Measurements from ENCODE around the gene PHKB. TPM values are rescaled to one million over a fixed set of nuclear protein-coding genes. Genes with fewer than 3 reads are reported as not detected.
"Not testable (repeated sequence)": the region's sequence is repeated elsewhere in the genome, so short reads cannot be mapped to it uniquely, and the experiment has no call there.

Gene PHKB
- 10 to 100 TPM; 27.8 to 42.7 (median 30.6) TPM for polyA plus RNA-seq

DNA sequence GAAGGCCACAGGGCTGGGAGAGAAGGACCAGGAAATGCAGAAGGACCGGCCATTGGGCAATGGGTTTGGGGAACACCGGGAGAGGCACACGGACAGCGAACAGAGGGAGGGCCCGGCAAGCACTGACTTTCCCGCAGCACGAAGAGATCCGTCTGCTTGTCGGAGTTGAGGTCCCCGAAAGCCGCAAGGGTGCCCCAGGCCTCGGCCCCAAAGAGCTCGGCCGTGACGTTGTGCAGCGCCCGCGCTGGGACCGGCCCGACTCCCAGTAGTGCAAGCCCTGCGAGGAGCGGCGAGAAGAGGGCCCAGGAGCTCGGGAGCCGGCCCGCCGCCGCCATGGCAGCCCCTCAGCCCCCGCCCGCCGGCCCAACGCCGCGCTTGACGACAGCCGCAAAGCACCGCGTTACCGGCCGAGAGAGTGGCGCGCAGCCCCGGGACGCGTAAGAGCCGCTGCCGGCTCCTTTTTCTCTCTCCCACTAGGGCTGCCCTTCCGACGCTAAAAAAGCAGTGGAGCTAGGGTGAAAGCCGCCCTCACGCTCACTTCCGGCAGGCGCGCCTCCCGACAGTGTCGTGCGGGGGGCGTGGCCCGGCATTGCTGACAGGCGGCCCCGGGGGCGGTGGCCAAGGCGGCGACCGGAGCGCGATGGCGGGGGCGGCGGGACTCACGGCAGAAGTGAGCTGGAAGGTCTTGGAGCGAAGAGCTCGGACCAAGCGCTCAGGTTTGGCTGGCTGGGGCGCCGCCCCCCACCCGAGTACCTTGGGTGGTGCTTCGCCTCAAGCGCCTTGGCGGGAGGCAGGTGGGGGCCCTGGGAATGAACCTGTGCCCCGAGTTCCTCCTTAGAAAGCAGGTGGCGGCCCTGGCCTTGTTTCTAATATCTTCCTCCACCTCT is at the start of gene PHKB, which contains the start of gene ITFG1:
TSS of gene PHKB (plus strand) at position 621 of the 887 bp plus-strand sequence. CDS start at position 641, 20 bp downstream.
TSS of gene ITFG1 (minus strand) at position 353 of the 887 bp plus-strand sequence. CDS start at position 335, 18 bp downstream.
- peaks cover 2 to 6% (median 5%) of the 10 kb centered on the region in 3 donors for H3K36me3 Mint-ChIP-seq
- DNase-seq, result peak; percentile 95 to 96 (median 96)
- H3K27me3 Mint-ChIP-seq (ENCODE audit: low read depth in 3 of 3), result peaks cover 4 to 11% (median 8%) of the 10 kb centered on the region in 3 donors
- H3K4me3 Mint-ChIP-seq, result peak within 1 kb of the TSS; percentile 96 to 100 (median 99)
- peaks cover 46 to 73% of the 10 kb centered on the region in 2 donors for H3K4me1 Mint-ChIP-seq
- no peaks in the 10 kb centered on the region for H3K9me3 Mint-ChIP-seq
- H3K27ac Mint-ChIP-seq, result peak within 1 kb of the TSS; percentile 90 to 100 (median 98)

DNA sequence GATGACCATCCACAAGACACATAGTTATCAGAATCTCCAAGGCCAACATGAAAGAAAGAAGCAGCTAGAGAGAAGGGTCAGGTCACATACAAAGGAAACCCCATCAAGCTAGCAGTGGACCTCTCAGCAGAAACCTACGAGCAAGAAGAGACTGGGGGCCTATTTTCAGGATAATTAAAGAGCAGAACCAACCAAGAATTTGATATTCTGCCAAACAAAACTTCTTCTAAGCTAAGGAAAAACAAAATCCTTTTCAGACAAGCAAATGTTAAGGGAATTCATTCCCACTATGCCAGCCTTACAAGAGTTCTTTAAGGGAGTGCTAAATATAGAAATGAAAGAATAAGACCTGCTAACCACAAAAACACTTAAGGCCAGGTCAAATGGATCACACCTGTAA is 48.1 kb upstream of the PHKB start:
- Mint-ChIP-seq H3K9me3 (no peaks in the 10 kb centered on the region), H3K27me3 (ENCODE audit: low read depth in 3 of 3) (no peaks in the 10 kb centered on the region), H3K36me3 (peaks cover 8 to 27% (median 24%) of the 10 kb centered on the region in 3 donors), H3K4me3 (no peak overlapping the region), H3K27ac (peak overlapping the region in 2 of 6 donors; percentile 4 to 37), H3K4me1 (peaks cover 33% of the 10 kb centered on the region in 2 donors)
- DNase-seq, result no peak

DNA sequence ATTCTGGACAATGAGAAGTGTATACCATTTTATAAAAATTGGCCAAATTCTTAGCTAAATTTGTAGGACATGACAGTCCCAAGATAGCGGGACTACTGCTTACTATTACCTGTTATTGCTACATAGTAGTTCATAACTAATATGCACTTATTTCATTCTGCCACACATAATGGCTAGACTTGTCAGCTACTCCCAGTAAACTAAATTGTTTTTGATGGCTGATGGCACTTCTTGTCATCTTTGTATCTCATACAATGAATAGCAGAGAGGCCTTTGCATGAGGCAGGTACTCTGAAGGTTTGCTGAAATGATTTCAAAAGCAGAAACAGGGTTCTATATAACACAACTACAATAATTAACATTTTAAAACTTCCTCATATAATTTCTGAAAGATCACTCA is 44.3 kb upstream of the PHKB start:
- peaks cover 0 to 1% (median 0%) of the 10 kb centered on the region in 3 donors for H3K27me3 Mint-ChIP-seq (ENCODE audit: low read depth in 3 of 3)
- no peak overlapping the region for H3K27ac Mint-ChIP-seq
- DNase-seq, result no peak
- no peaks in the 10 kb centered on the region for H3K9me3 Mint-ChIP-seq
- H3K36me3 Mint-ChIP-seq, result peaks cover 15 to 28% (median 28%) of the 10 kb centered on the region in 3 donors
- H3K4me3 Mint-ChIP-seq, result no peak overlapping the region
- peaks cover 16% of the 10 kb centered on the region in 2 donors for H3K4me1 Mint-ChIP-seq

DNA sequence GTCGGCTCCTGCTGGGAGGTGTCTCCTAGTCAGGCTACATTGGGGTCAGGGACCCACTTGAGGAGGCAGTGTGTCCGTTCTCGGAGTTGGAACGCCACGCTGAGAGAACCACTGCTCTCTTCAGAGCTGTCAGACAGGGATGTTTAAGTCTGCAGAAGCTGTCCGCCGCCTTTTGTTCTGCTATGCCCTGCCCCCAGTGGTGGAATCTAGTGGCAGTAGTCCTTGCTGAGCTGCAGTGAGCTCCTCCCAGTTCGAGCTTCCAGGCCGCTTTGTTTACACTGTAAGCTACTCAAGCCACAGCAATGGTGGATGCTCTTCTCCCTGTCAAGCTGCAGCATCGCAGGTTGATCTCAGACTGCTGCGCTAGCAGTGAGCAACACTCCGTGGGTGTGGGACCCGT is 36.3 kb upstream of the PHKB start:
- Mint-ChIP-seq H3K27me3 (ENCODE audit: low read depth in 3 of 3) (peaks cover 0 to 1% (median 0%) of the 10 kb centered on the region in 3 donors), H3K9me3 (no peaks in the 10 kb centered on the region), H3K36me3 (peaks cover 31 to 56% (median 40%) of the 10 kb centered on the region in 3 donors), H3K27ac (no peak overlapping the region), H3K4me3 (no peak overlapping the region), H3K4me1 (no peaks in the 10 kb centered on the region)
- no peak for DNase-seq

DNA sequence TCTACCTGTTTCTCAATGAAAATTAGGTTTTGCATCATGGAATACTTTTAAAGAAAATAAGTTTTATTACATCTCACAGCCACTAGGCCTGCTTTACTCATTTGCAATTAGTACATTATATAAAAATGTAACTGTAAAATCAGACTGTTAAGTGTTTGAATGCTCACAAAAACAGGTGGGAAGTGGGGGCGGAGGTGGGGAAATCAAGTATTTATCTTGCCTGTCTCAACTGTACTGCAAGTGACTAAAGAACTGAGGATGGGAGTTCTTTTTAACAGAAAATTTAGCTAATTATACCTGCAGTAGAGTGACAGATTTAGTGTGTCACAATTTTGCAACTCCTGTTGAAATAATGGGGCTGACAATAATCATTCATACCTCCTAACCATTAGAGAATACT is 34.3 kb upstream of the PHKB start:
- no peak overlapping the region for H3K4me3 Mint-ChIP-seq
- H3K4me1 Mint-ChIP-seq, result no peaks in the 10 kb centered on the region
- H3K36me3 Mint-ChIP-seq, result peaks cover 22 to 49% (median 35%) of the 10 kb centered on the region in 3 donors
- DNase-seq, result no peak
- H3K9me3 Mint-ChIP-seq, result no peaks in the 10 kb centered on the region
- H3K27me3 Mint-ChIP-seq (ENCODE audit: low read depth in 3 of 3), result peaks cover 0 to 1% (median 0%) of the 10 kb centered on the region in 3 donors
- no peak overlapping the region for H3K27ac Mint-ChIP-seq

DNA sequence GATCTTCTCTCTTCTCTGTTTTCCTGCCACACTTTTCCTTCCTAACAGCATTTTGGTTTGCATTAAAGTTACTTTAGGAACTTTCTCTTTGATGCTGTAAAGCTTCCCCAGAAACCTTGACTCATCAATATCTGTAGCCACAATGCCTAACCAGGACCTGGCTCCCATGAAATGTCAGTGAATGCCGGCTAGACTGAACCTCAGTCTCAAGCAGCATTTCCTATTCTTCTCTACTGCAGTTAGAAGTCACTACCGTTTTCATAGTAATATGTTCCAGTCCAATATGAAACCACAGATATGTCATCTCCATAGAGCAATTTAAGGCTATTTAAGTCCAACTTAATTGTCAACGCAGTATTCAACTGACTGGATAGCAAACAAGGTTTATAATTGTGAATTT is 29.2 kb upstream of the PHKB start:
- Mint-ChIP-seq H3K9me3 (no peaks in the 10 kb centered on the region), H3K36me3 (peaks cover 13 to 15% (median 14%) of the 10 kb centered on the region in 3 donors), H3K4me3 (no peak overlapping the region), H3K27ac (no peak overlapping the region), H3K27me3 (ENCODE audit: low read depth in 3 of 3) (peaks cover 0 to 1% (median 0%) of the 10 kb centered on the region in 3 donors), H3K4me1 (peaks cover 0 to 14% of the 10 kb centered on the region in 2 donors)
- no peak for DNase-seq

DNA sequence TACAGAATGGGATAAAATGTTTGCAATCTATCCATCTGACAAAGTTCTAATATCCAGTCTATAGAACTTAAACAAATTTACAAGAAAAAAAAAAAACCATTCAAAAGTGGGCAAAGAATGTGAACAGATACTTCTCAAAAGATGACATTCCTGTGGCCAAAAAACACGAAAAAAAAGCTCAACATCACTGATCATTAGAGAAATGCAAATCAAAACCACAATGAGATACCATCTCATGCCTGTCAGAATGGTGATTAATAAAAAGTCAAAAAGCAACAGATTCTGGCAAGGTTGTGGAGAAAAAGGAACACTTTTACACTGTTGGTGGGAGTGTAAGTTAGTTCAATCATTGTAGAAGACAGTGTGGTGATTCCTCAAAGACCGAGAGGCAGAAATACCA is 26.9 kb upstream of the PHKB start:
- H3K9me3 Mint-ChIP-seq; H3K27me3 Mint-ChIP-seq (ENCODE audit: low read depth in 3 of 3); H3K4me3 Mint-ChIP-seq; DNase-seq; H3K27ac Mint-ChIP-seq: not testable (repeated sequence)
- Mint-ChIP-seq H3K36me3 (peaks cover 6 to 17% (median 10%) of the 10 kb centered on the region in 3 donors), H3K4me1 (peaks cover 4 to 21% of the 10 kb centered on the region in 2 donors)

DNA sequence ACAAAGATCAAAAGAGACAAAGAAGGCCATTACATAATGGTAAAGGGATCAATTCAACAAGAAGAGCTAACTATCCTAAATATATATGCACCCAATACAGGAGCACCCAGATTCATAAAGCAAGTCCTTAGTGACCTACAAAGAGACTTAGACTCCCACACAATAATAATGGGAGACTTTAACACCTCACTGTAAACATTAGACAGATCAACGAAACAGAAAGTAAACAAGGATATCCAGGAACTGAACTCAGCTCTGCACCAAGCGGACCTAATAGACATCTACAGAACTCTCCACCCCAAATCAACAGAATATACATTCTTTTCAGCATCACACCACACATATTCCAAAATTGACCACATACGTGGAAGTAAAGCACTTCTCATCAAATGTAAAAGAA is 21.1 kb upstream of the PHKB start:
- not testable (repeated sequence) for H3K27ac Mint-ChIP-seq; DNase-seq; H3K4me3 Mint-ChIP-seq; H3K27me3 Mint-ChIP-seq (ENCODE audit: low read depth in 3 of 3); H3K9me3 Mint-ChIP-seq
- H3K4me1 Mint-ChIP-seq, result peaks cover 12 to 30% of the 10 kb centered on the region in 2 donors
- peaks cover 3 to 43% (median 26%) of the 10 kb centered on the region in 3 donors for H3K36me3 Mint-ChIP-seq

DNA sequence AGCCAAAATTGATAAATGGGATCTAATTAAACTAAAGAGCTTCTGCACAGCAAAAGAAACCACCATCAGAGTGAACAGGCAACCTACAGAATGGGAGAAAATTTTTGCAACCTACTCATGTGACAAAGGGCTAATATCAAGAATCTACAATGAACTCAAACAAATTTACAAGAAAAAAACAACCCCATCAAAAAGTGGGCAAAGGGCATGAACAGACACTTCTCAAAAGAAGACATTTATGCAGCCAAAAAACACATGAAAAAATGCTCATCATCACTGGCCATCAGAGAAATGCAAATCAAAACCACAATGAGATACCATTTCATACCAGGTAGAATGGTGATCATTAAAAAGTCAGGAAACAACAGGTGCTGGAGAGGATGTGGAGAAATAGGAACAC is 18.2 kb upstream of the PHKB start:
- Mint-ChIP-seq H3K4me1 (peaks cover 12 to 31% of the 10 kb centered on the region in 2 donors), H3K36me3 (peaks cover 3 to 37% (median 19%) of the 10 kb centered on the region in 3 donors)
- not testable (repeated sequence) for H3K4me3 Mint-ChIP-seq; H3K9me3 Mint-ChIP-seq; H3K27ac Mint-ChIP-seq; DNase-seq; H3K27me3 Mint-ChIP-seq (ENCODE audit: low read depth in 3 of 3)

DNA sequence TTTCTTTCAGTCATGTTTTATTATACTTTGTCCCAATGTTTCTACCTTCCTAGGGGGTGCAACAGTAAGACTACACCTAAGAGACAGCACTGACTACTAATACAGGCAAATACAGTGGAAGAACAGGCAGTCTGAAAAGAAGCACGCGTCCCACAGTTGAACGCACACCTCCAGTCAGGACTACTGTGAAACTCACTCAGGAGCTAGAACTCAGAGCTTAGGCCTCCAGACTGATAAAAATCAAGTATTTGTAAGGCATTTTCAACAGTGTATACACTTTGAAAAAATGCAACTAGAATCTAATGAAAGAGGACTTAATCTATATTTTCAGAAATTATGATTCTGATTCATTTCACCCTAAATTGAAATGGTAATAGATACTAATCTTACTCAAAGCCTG is 14.7 kb upstream of the PHKB start:
- Mint-ChIP-seq H3K4me1 (peaks cover 5 to 28% of the 10 kb centered on the region in 2 donors), H3K36me3 (peaks cover 11 to 32% (median 28%) of the 10 kb centered on the region in 3 donors), H3K4me3 (no peak overlapping the region), H3K27ac (no peak overlapping the region), H3K9me3 (no peaks in the 10 kb centered on the region), H3K27me3 (ENCODE audit: low read depth in 3 of 3) (no peaks in the 10 kb centered on the region)
- no peak for DNase-seq

DNA sequence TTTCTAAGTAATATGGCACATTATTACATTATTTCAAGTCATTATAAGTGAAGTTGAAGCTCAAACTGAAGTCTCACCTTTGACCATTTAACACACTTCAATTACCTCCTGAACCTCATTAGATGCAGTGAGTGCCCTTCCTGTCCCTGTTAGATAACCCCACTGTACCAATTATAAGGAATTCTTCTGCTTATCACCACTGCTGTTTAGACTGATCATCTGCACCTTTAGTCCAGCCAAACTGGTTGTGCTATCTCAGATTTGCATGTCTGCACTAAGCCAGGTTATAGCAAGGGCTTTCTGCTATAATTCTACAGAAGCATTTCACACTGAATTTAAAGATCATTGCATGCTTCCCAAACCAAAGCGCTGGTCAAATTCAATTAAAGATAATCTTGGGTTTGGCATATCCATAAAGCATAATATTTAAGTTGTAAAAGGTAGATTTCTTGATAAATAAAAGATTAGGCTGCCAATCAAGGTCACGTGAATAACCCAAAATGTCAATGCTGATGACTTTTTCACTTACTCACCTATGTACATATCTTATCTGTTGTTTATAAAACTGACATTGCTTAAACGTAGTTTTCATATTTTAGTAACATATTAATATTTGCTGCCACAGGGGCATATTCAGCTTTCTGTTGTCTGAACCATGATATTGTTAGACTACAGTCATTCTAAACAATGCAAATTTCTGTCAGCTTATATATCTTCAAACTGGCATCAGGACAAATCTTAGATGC is 12.1 kb upstream of the PHKB start:
- no peaks in the 10 kb centered on the region for H3K27me3 Mint-ChIP-seq (ENCODE audit: low read depth in 3 of 3)
- peaks cover 15 to 33% (median 20%) of the 10 kb centered on the region in 3 donors for H3K36me3 Mint-ChIP-seq
- peak overlapping the region in 1 of 6 donors; percentile 9 for H3K27ac Mint-ChIP-seq

DNA sequence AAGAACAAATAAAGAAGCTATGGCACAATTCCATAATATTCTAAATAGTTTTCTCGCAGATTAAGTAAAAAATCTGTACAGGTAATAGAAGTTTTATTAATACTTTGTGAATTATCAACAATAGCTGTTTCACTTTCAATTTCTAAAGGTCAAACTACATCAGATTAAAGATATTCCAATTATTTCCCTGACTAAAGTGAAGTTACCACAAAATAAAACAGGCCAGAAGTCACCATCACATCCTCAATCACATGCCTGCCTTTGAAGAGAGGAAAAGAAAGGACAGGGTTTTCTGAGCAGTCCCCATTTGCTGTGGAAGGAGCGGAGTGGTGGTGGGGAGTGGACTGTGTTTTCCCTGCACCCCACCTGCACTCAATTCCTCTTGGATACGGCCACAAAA is 11.3 kb upstream of the PHKB start:
- no peak for DNase-seq
- H3K36me3 Mint-ChIP-seq, result peaks cover 19 to 36% (median 23%) of the 10 kb centered on the region in 3 donors
- no peaks in the 10 kb centered on the region for H3K27me3 Mint-ChIP-seq (ENCODE audit: low read depth in 3 of 3)
- no peaks in the 10 kb centered on the region for H3K9me3 Mint-ChIP-seq
- H3K4me3 Mint-ChIP-seq, result no peak overlapping the region
- peaks cover 3 to 37% of the 10 kb centered on the region in 2 donors for H3K4me1 Mint-ChIP-seq
- H3K27ac Mint-ChIP-seq, result peak overlapping the region in 1 of 6 donors; percentile 7

More for the DNA sequence above, 12.1 kb upstream of the PHKB start:
- peaks cover 3 to 37% of the 10 kb centered on the region in 2 donors for H3K4me1 Mint-ChIP-seq
- H3K4me3 Mint-ChIP-seq, result no peak overlapping the region
- no peaks in the 10 kb centered on the region for H3K9me3 Mint-ChIP-seq
- DNase-seq, result no peak

DNA sequence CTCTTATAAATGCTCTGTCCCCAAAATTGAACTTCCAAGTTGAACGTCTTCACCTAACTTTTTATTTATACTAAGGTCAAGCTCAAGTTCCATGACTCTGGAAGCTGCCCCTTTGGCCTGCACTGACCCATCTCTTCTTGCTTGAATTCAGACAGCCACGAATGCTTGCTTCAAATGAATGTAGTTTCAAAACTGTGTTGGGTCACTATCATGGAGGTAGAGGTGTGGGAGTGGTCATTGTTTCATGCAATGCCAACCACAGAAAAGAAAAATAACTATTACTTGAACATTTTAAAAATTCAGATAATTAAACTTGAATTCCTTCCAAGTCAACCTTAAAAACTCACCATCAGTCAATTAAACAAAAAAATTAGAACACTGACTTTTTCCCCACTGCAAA is 2.8 kb upstream of the PHKB start:
- Mint-ChIP-seq H3K27me3 (ENCODE audit: low read depth in 3 of 3) (peaks cover 4 to 13% (median 8%) of the 10 kb centered on the region in 3 donors), H3K9me3 (no peaks in the 10 kb centered on the region), H3K4me3 (no peak overlapping the region), H3K36me3 (peaks cover 18 to 20% (median 19%) of the 10 kb centered on the region in 3 donors), H3K27ac (peak overlapping the region in 1 of 6 donors; percentile 1), H3K4me1 (peaks cover 41 to 70% of the 10 kb centered on the region in 2 donors)
- no peak for DNase-seq
